EH (cell line): ENCODE data around the gene CNTN2.
A peak's percentile ranks its signal among the peaks of the same experiment; 100 is the strongest.

Source experiments
- DNase-seq: peaks from one replicate; pipeline ENCODE4 v3.0.0-alpha.2; 2015; ENCODE audit warnings: low read depth

Gene CNTN2

GRCh38 chr1:205074084-205074483 is 31.1 kb downstream of the CNTN2 start:
- no peak for DNase-seq

GRCh38 chr1:205074513-205074912 is 31.5 kb downstream of the CNTN2 start:
- DNase-seq: no peak

GRCh38 chr1:205075642-205076155 is 32.7 kb downstream of the CNTN2 start:
- no peak for DNase-seq

- DNase-seq: no peak
Measured at GRCh38 chr1:205076245-205076761, 33.3 kb downstream of the CNTN2 start.

- DNase-seq: peak; percentile 32
Measured at GRCh38 chr1:205077158-205077933, 34.3 kb downstream of the CNTN2 start.

GRCh38 chr1:205077934-205078311 is 34.9 kb downstream of the CNTN2 start:
- no peak for DNase-seq

GRCh38 chr1:205082431-205082830 is 39.4 kb downstream of the CNTN2 start:
- DNase-seq: no peak

- no peak for DNase-seq
Measured at GRCh38 chr1:205084360-205084759, 41.3 kb downstream of the CNTN2 start, which contains the start of gene TMEM81. TMEM81 (minus strand) TSS chr1:205084460; CDS start chr1:205084320, 140 bp downstream.

- DNase-seq: peak; percentile 70
Measured at GRCh38 chr1:205088341-205088740, 45.3 kb downstream of the CNTN2 start.

- DNase-seq: no peak
Measured at GRCh38 chr1:205091043-205091740, 48.2 kb downstream of the CNTN2 start.

GRCh38 chr1:205095422-205095821 is 52.4 kb downstream of the CNTN2 start:
- DNase-seq: no peak

GRCh38 chr1:205098242-205098641 is 55.2 kb downstream of the CNTN2 start:
- DNase-seq: no peak

- DNase-seq: no peak
Measured at GRCh38 chr1:205102404-205102803, 59.4 kb downstream of the CNTN2 start.

- DNase-seq: no peak
Measured at GRCh38 chr1:205107327-205107726, 64.3 kb downstream of the CNTN2 start.

GRCh38 chr1:205108464-205108863 is 65.5 kb downstream of the CNTN2 start:
- DNase-seq: no peak

- DNase-seq: no peak
Measured at GRCh38 chr1:205109269-205109668, 66.3 kb downstream of the CNTN2 start.

GRCh38 chr1:205109711-205110110 is 66.7 kb downstream of the CNTN2 start:
- DNase-seq: no peak

GRCh38 chr1:205111354-205111753 is 68.3 kb downstream of the CNTN2 start:
- DNase-seq: no peak

GRCh38 chr1:205118752-205119151 is 75.7 kb downstream of the CNTN2 start:
- no peak for DNase-seq

GRCh38 chr1:205121660-205122488 is 78.9 kb downstream of the CNTN2 start, which contains the start of gene RBBP5:
RBBP5 (minus strand) TSS chr1:205121978; CDS start chr1:205121873, 105 bp downstream.
- DNase-seq: peak; percentile 96

GRCh38 chr1:205122489-205122882 is 79.5 kb downstream of the CNTN2 start:
- DNase-seq: no peak

GRCh38 chr1:205124726-205125125 is 81.7 kb downstream of the CNTN2 start:
- DNase-seq: no peak
